ENCODE data around the gene CDYL.

CDYL gene

DNA sequence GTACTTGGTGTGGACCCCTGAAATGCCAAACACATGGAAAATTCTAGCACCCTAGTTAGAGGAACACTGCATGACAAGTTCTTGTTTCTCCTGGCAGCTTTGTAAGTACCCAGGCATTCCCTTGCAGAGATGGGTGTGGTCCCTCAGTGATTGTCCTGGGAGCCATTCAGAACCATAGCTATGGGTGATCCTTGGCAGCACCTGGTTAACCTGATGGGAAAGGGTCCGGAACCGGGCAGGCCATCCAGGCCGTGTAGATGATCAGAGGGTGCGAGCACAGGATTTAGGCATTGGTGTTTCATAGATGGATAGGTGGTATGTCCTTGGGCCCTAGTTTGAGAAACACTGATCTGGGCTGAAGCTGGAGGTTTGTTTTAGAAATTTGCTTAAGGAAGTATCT is 131.9 kb downstream of the CDYL start:
- no peak for DNase-seq (ENCODE audit: low spot score)
- TF ChIP-seq, protein P1, sequence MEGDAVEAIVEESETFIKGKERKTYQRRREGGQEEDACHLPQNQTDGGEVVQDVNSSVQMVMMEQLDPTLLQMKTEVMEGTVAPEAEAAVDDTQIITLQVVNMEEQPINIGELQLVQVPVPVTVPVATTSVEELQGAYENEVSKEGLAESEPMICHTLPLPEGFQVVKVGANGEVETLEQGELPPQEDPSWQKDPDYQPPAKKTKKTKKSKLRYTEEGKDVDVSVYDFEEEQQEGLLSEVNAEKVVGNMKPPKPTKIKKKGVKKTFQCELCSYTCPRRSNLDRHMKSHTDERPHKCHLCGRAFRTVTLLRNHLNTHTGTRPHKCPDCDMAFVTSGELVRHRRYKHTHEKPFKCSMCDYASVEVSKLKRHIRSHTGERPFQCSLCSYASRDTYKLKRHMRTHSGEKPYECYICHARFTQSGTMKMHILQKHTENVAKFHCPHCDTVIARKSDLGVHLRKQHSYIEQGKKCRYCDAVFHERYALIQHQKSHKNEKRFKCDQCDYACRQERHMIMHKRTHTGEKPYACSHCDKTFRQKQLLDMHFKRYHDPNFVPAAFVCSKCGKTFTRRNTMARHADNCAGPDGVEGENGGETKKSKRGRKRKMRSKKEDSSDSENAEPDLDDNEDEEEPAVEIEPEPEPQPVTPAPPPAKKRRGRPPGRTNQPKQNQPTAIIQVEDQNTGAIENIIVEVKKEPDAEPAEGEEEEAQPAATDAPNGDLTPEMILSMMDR (IDR thresholded peaks at IDR 0.05; ENCODE audit: extremely low read depth, missing control alignments): no peak

DNA sequence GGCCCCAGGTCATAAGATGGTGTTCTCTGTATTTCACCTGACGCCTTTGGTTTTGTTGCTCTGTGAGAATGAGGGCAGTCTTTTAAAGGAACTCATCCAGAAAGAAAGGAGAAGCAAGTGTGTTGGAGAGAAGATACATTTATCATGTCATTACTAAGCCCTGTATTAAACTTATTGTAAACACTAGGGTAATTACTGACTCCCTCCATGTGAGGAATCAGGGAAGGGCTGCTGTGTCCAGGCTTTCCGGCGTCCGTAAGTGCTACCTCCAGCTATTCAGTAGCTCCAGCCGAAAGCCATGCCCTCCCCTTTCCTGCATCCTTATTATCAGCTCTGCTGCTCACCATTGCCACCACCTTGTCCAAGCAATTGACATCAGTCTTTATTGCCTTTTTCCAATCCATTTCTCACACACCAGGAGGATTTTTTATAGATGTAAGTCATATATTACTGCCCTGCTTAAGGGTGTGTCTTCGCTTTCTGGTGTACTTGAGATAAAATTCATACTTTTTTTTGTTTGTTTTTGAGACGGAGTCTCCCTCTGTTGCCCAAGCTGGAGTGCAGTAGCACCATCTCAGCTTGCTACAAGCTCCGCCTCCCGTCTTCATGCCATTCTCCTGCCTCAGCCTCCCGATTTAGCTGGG is 133.0 kb downstream of the CDYL start:
- TF ChIP-seq, protein P1 (IDR thresholded peaks at IDR 0.05; ENCODE audit: extremely low read depth, missing control alignments): no peak

DNA sequence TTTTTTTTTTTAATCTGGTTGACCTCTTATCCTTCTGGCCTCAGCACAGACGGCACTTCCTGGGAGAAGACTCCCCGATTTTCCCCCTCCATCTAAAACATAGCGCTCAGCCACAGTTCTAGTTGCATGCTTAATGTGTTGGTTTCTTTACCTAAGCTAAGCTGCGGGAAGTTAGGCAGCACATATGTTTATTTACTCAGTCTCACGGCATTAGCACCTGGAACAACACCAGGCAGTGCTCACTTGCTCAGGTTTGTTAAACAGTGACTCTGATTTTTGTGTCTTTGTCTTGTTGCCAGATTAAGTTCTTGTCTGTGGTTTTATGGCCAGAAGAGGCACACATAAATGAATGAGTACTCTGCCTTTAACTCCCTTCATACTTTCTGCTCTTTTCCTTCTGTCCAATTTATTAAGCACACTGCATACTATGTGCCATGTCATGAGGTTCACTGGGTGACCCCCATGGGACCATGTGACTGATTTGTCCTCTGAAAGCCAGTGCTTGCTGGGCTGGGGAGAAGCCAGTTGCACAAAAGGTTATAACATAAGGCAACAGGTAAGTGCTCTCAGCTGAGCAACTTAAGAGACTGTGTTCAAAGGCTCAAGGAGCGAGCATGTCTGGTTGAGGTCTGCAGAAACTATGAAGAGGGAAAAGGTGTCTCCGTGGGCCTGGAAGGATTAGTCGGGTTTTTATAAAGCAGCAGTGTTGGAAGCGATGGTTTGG is 134.0 kb downstream of the CDYL start:
- TF ChIP-seq, protein P1 (IDR thresholded peaks at IDR 0.05; ENCODE audit: extremely low read depth, missing control alignments): no peak
- no peak for DNase-seq (ENCODE audit: low spot score)

More for the DNA sequence above, 133.0 kb downstream of the CDYL start:
- no peak for DNase-seq (ENCODE audit: low spot score)

DNA sequence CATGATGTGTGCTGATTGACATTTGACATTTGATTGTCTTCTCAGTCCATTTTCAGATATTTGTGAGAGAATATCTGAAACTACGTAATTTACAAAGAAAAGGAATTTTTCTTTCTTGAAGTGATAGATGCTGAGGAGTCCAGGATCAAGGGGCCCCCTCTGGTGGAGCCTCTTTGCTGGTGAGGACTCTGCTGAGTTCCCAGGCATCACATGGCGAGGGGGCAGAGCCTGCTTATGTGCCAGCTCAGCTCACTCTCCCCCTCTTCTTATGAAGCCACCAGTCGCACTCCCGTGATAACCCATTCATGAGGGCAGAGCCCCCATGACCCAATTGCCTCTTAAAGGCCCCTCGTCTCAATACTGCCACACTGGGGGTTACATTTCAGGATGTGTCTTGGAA is 136.4 kb downstream of the CDYL start:
- no peak for DNase-seq (ENCODE audit: low spot score)
- TF ChIP-seq, protein P1 (IDR thresholded peaks at IDR 0.05; ENCODE audit: extremely low read depth, missing control alignments): no peak

DNA sequence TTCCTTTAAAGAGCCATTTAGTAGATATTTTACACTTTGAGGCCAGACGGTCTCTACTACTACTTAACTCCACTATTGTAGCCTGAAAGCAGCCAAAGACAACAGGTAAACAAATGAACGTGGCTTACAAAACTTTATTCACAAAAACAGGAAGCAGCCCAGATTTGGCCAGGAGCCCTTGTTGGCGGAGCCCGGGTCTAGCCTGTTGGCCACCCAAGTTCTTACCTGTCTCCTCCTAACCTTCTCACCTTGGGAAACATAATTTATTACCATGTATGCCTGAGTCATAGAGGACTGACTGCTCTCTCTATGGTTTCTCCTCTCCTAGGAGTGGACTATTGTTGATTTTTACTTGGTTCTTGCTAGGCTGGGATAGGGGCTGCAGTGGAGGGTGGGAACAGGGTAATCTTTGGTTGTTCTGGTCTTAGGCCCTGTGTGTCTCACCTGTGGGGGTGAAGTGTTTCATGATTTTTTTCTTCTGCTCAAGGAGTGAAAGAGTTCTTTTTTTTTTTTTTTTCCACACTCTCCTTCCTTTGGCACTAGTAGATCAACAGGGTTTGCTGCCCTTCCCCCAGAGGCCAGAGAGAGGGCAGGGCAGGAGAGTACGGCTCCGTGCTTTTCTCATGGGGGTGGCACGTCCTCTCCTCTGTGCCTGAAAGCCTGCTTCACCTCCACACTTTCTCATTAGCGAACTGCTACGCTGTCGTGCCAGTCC is 137.7 kb downstream of the CDYL start:
- TF ChIP-seq, protein P1 (IDR thresholded peaks at IDR 0.05; ENCODE audit: extremely low read depth, missing control alignments): no peak
- no peak for DNase-seq (ENCODE audit: low spot score)

DNA sequence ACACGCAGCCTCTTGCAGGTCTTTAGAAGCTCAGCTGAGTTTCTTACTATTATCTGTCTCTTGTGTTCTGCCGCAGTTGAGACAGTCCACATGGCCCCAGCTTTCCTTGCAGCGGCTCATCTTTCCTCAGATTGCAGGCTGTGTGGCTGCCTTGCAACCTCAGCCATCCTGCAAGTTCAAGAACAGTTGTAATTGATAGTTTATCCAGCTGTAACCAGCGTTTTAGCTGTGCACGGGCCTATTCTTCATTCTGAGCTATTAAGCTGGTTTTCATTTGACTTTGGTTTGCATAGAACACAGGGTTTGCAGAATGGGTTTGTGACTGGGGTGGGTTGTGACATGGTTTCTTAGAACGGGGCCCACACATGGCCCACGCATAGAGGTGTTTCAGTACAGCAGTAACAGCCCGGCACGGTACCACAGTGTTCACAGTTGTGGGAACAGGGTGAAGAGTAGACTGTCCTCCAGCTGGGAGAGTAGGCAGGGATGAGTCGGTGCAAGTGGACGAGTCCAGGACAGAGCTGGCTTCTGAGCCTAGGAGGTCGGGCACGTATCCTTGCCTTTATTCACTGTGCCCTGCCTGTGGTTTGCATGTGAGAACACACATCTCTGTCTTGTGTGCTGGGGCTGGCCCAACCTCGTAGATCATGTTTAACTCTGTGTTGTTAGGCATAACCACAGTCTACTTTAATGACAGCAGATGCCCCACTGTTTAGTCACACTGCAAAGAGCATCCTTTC is 138.4 kb downstream of the CDYL start:
- DNase-seq (ENCODE audit: low spot score): no peak
- TF ChIP-seq, protein P1 (IDR thresholded peaks at IDR 0.05; ENCODE audit: extremely low read depth, missing control alignments): no peak

All from GM20000 (cell line).